Caco-2 (cell line): ENCODE results near the gene IGFBP7. TPM values are rescaled to one million over a fixed set of nuclear protein-coding genes. Genes with fewer than 3 reads are reported as not detected.
A peak's percentile ranks its signal among the peaks of the same experiment; 100 is the strongest.

Experiments used
- BruUV-seq: library from RNA; stranded (reverse); fragments of 400-500 nt; replicated peaks from 2 replicates; lab custom pipeline; 2021; lab: Mats Ljungman, UMichigan
- CTCF ChIA-PET: fragments of 300-600 bp; sonication (Branson Sonifier 250); formaldehyde crosslinking; loops from one replicate; lab custom pipeline; 2022; ENCODE audit warnings: antibody characterized with exemption; lab: Charles Lee
- POLR2A ChIA-PET: fragments of 300-600 bp; sonication (Branson Sonifier 250); formaldehyde crosslinking; loops from one replicate; lab custom pipeline; 2022; ENCODE audit warnings: antibody characterized with exemption; lab: Charles Lee
- DNase-seq, 2 experiments: peaks; one replicate each; pipeline versions ENCODE4 v3.0.0 to v3.0.0-alpha.2; 2020 to 2022
- H3K27me3 ChIP-seq: replicated peaks from 2 replicates; pipeline ENCODE4 v1.6.0; 2011; ENCODE audit warnings: low read length; ENCODE audit not compliant: control insufficient read depth, insufficient read depth
- H3K36me3 ChIP-seq: 2 replicates; pipeline ENCODE4 v1.5.1; 2011; ENCODE audit warnings: low read length; ENCODE audit not compliant: control insufficient read depth, insufficient read depth
- H3K4me1 ChIP-seq: fragments of 250-450 bp; sonication (Bioruptor Pico); 2 replicates; pipeline ENCODE4 v1.5.1; 2020; ENCODE audit warnings: mild to moderate bottlenecking
- H3K4me3 ChIP-seq: 2 replicates; pipeline ENCODE4 v1.5.1; 2011; ENCODE audit warnings: low read depth, mild to moderate bottlenecking, control low read depth, low read length
- H3K9me3 ChIP-seq: fragments of 250-450 bp; sonication (Bioruptor Pico); 2 replicates; pipeline ENCODE4 v1.5.1; 2020; ENCODE audit warnings: mild to moderate bottlenecking, moderate library complexity
- H3K27ac Mint-ChIP-seq: one replicate; pipeline ENCODE4 v1.8.0; 2022; ENCODE audit warnings: mixed read lengths; ENCODE audit not compliant: unreplicated experiment
- H3K27me3 Mint-ChIP-seq: one replicate; pipeline ENCODE4 v1.8.0; 2022; ENCODE audit warnings: mixed read lengths; ENCODE audit not compliant: insufficient read depth, unreplicated experiment
- H3K36me3 Mint-ChIP-seq: one replicate; pipeline ENCODE4 v1.8.0; 2022; ENCODE audit warnings: mild to moderate bottlenecking, mixed read lengths; ENCODE audit not compliant: insufficient read depth, unreplicated experiment
- H3K4me1 Mint-ChIP-seq: one replicate; pipeline ENCODE4 v1.8.0; 2022; ENCODE audit warnings: low read depth, mixed read lengths; ENCODE audit not compliant: unreplicated experiment
- H3K4me3 Mint-ChIP-seq: one replicate; pipeline ENCODE4 v1.8.0; 2022; ENCODE audit warnings: mild to moderate bottlenecking, moderate library complexity, mixed read lengths; ENCODE audit not compliant: unreplicated experiment
- H3K9me3 Mint-ChIP-seq: one replicate; pipeline ENCODE4 v1.8.0; 2022; ENCODE audit warnings: mixed read lengths; ENCODE audit not compliant: unreplicated experiment
- intact Hi-C: fragments of 100-400 bp; cut with micrococcal nuclease; formaldehyde crosslinking; loops from one replicate; pipeline ENCODE4 v1.10.0; 2022; ENCODE audit not compliant: unreplicated experiment
- total RNA-seq: library from RNA; stranded (reverse); gene quantifications from 2 replicates; pipeline ENCODE4 v1.2.3, GENCODE V29; 2022
- TF ChIP-seq, protein P1 (sequence below), 2 experiments: fragments of 200-600 bp in 1 of 2; IDR thresholded peaks; 1 replicate in 1 of 2; 2 replicates in 1 of 2; pipeline versions ENCODE4 v1.5.1 to v1.8.0; 2011 to 2022; ENCODE audit warnings: antibody characterized with exemption in 1 of 2, control low read depth in 1 of 2, inconsistent platforms in 1 of 2, low read depth in 1 of 2, low read length in 1 of 2, mild to moderate bottlenecking in 1 of 2, moderate library complexity in 1 of 2; ENCODE audit not compliant: insufficient read depth in 1 of 2, severe bottlenecking in 1 of 2, unreplicated experiment in 1 of 2

IGFBP7 gene
- total RNA-seq, 1 experiment from 2014 or later: 40.4 TPM

DNA sequence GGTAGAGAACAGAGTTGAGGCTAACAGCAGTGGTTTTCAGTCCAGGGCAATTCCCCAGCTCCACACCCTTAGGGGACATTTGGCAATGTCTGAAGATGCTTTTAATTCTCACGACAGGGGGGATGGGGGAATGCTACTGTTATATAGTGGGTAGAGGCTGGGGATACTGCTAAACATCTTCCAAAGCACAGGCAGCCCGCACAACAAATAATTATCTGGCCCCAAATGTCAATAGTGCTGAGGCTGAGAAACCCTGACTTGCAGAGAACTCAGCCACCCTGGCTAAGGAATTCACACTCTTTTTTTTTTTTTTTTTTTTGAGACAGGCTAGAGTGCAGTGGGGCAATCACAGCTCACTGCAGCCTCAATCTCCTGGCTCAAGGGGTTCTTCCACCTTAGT, 70.8 kb downstream of the IGFBP7 start:
- Histone ChIP-seq H3K27me3 (no peaks in the 10 kb centered on the region), H3K36me3 (no peaks in the 10 kb centered on the region), H3K4me3 (no peak overlapping the region), H3K9me3 (no peaks in the 10 kb centered on the region), H3K4me1 (peaks cover 4% of the 10 kb centered on the region; the same call in 1 of the 2 replicates)
- no TSS peak for BruUV-seq
- Mint-ChIP-seq H3K27me3 (no peaks in the 10 kb centered on the region), H3K4me1 (peaks cover 13% of the 10 kb centered on the region), H3K36me3 (no peaks in the 10 kb centered on the region), H3K27ac (peak overlapping the region; percentile 39), H3K9me3 (no peaks in the 10 kb centered on the region), H3K4me3 (no peak overlapping the region)
- ChIA-PET POLR2A (interaction anchor here (0.6 kb wide), 2 partner anchors 71 to 162 kb away, joined by 3 read pairs; no protein-coding TSS in a partner anchor), CTCF (interaction anchor here (0.6 to 2.7 kb wide), 2 partner anchors 42 to 124 kb away, joined by 3 to 20 read pairs; no protein-coding TSS in a partner anchor)
- DNase-seq: no peak
- TF ChIP-seq, protein P1, sequence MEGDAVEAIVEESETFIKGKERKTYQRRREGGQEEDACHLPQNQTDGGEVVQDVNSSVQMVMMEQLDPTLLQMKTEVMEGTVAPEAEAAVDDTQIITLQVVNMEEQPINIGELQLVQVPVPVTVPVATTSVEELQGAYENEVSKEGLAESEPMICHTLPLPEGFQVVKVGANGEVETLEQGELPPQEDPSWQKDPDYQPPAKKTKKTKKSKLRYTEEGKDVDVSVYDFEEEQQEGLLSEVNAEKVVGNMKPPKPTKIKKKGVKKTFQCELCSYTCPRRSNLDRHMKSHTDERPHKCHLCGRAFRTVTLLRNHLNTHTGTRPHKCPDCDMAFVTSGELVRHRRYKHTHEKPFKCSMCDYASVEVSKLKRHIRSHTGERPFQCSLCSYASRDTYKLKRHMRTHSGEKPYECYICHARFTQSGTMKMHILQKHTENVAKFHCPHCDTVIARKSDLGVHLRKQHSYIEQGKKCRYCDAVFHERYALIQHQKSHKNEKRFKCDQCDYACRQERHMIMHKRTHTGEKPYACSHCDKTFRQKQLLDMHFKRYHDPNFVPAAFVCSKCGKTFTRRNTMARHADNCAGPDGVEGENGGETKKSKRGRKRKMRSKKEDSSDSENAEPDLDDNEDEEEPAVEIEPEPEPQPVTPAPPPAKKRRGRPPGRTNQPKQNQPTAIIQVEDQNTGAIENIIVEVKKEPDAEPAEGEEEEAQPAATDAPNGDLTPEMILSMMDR (IDR thresholded peaks at IDR 0.05; ENCODE audit: insufficient read depth in 1 of 2, low read depth in 1 of 2, low read length in 1 of 2, severe bottlenecking in 1 of 2, unreplicated experiment in 1 of 2): no peak
- intact Hi-C loops: no loop called here

DNA sequence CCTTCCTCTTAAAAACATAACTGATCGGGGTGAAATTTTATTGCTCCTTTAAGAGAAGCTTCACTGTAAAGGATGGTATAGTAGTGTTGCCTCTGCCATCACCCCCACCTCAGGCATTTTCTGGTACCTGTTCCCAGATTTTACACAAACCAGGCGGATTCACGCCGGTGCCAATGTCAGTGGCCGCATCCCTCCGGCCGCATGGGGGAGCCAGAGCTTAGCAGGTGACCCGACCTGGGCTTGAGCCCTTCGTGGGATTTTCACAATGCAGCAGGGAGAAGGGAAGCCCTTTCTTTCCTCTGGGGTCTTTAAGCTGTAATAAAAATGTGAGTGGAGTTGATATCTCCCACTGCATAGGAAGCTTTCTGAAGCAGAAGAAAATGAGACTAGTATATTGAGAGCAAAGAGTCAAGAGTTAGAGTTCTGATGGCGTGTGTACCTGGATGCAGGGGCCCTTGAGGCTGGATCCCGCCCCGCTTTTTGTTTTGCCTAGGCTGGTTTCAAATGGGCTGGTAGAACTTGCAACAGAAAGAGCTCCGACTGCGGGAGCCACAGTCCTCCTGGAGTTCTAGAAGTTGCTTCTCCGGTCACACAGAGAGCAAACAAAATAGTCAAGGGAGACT, 72.1 kb downstream of the IGFBP7 start:
- H3K4me3 ChIP-seq: no peak overlapping the region
- ChIA-PET POLR2A (interaction anchor here (1.2 kb wide), 1 partner anchor 41 kb away, joined by 3 read pairs; no protein-coding TSS in a partner anchor), CTCF (interaction anchor here (0.7 to 2.7 kb wide), 6 partner anchors 43 to 125 kb away, joined by 3 to 20 read pairs (median 4); partner anchors contain the start of gene IGFBP7)
- BruUV-seq: no TSS peak
- TF ChIP-seq, protein P1 (IDR thresholded peaks at IDR 0.05; ENCODE audit: insufficient read depth in 1 of 2, low read depth in 1 of 2, low read length in 1 of 2, severe bottlenecking in 1 of 2, unreplicated experiment in 1 of 2): peak; percentile 91 to 97
- Mint-ChIP-seq H3K9me3 (no peaks in the 10 kb centered on the region), H3K27ac (no peak overlapping the region), H3K27me3 (no peaks in the 10 kb centered on the region), H3K36me3 (peaks cover 6% of the 10 kb centered on the region), H3K4me1 (peaks cover 13% of the 10 kb centered on the region), H3K4me3 (no peak overlapping the region)
- no peaks in the 10 kb centered on the region for H3K9me3 ChIP-seq
- intact Hi-C loops: loop anchor here (1.0 kb wide), 5 partner anchors 41 to 125 kb away; no protein-coding TSS in a partner anchor
- H3K27me3 ChIP-seq: no peaks in the 10 kb centered on the region
- no peaks in the 10 kb centered on the region; the same call in 1 of the 2 replicates for H3K4me1 ChIP-seq
- DNase-seq: peak; percentile 69 to 84
- H3K36me3 ChIP-seq: no peaks in the 10 kb centered on the region

DNA sequence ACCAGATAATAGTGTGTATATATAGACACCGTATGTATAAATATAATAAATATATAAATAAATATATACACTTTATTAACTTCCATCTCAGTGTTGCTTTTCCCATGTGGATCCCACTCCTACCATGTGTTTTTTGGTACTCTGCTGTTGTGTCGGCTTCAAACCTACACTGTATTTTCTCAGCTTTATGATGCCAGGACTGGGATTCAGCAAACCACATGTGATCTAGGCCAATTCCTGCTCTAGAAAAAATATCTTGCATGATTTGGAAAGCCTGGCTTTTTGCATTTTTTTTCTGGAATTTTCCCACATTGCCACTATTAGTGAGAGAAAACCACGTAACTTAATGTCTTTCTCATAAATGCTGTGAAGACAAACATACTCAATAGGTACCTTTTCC, 75.7 kb downstream of the IGFBP7 start:
- peaks cover 11% of the 10 kb centered on the region for H3K4me1 Mint-ChIP-seq
- peaks cover 28% of the 10 kb centered on the region for H3K36me3 Mint-ChIP-seq
- no peak overlapping the region for H3K4me3 ChIP-seq
- intact Hi-C loops: no loop called here
- H3K9me3 ChIP-seq: no peaks in the 10 kb centered on the region
- H3K27ac Mint-ChIP-seq: no peak overlapping the region
- no peaks in the 10 kb centered on the region for H3K27me3 ChIP-seq
- POLR2A ChIA-PET: no interaction called here
- H3K4me3 Mint-ChIP-seq: no peak overlapping the region
- no peak for DNase-seq
- no peaks in the 10 kb centered on the region; the same call in 1 of the 2 replicates for H3K4me1 ChIP-seq
- H3K27me3 Mint-ChIP-seq: no peaks in the 10 kb centered on the region
- BruUV-seq: no TSS peak
- TF ChIP-seq, protein P1 (IDR thresholded peaks at IDR 0.05; ENCODE audit: insufficient read depth in 1 of 2, low read depth in 1 of 2, low read length in 1 of 2, severe bottlenecking in 1 of 2, unreplicated experiment in 1 of 2): no peak
- CTCF ChIA-PET: no interaction called here
- no peaks in the 10 kb centered on the region for H3K36me3 ChIP-seq
- no peaks in the 10 kb centered on the region for H3K9me3 Mint-ChIP-seq
